H1 (cell line): ENCODE results near the gene CRY1.

Source experiments
- BRCA1 ChIP-seq: IDR thresholded peaks from 2 replicates; pipeline ENCODE4 v1.6.1; 2012; ENCODE audit warnings: low read depth, low read length, improper control_type of control experiment
- CTCF ChIP-seq, 3 experiments: IDR thresholded peaks; 1 replicate in 2 of 3; 2 replicates in 1 of 3; pipeline versions ENCODE4 v1.5.1 to v1.6.1; 2011; ENCODE audit warnings: low read length in 3 of 3, mild to moderate bottlenecking in 3 of 3, inconsistent platforms in 2 of 3, low read depth in 1 of 3, moderate library complexity in 1 of 3; ENCODE audit not compliant: insufficient read depth in 1 of 3; ENCODE audit errors: control extremely low read depth in 1 of 3
- EP300 ChIP-seq, 2 experiments: IDR thresholded peaks; 1 replicate in 1 of 2; 2 replicates in 1 of 2; pipeline ENCODE4 v1.6.1; 2011 to 2012; ENCODE audit warnings: low read depth in 2 of 2, low read length in 2 of 2, mild to moderate bottlenecking in 2 of 2, borderline replicate concordance in 1 of 2, inconsistent platforms in 1 of 2, moderate library complexity in 1 of 2
- EZH2 ChIP-seq: fragments of 200-600 bp; sonication (generic); IDR thresholded peaks from 2 replicates; pipeline ENCODE4 v1.7.1; 2012; ENCODE audit warnings: low read depth, mild to moderate bottlenecking, moderate library complexity, low read length, inconsistent platforms; ENCODE audit not compliant: severe bottlenecking
- JUND ChIP-seq: IDR thresholded peaks from 2 replicates; pipeline ENCODE4 v1.6.1; 2011; ENCODE audit warnings: mild to moderate bottlenecking, improper control_type of control experiment, low read length
- POLR2A ChIP-seq, 2 experiments: IDR thresholded peaks; 1 replicate in 1 of 2; 2 replicates in 1 of 2; pipeline ENCODE4 v1.6.1; 2011; ENCODE audit warnings: low read depth in 2 of 2, low read length in 2 of 2, mild to moderate bottlenecking in 2 of 2; ENCODE audit errors: control extremely low read depth in 1 of 2
- RFX5 ChIP-seq: IDR thresholded peaks from 2 replicates; pipeline ENCODE4 v1.6.1; 2011; ENCODE audit warnings: low read depth, low read length, improper control_type of control experiment, borderline replicate concordance
- RNF2 ChIP-seq: fragments of 200-900, 300-1000 bp; sonication (generic); IDR thresholded peaks from 2 replicates; pipeline ENCODE4 v1.7.1; 2016; ENCODE audit warnings: borderline replicate concordance, low read depth, mild to moderate bottlenecking, antibody characterized with exemption, low read length; ENCODE audit not compliant: poor library complexity, severe bottlenecking; ENCODE audit errors: missing control alignments
- YY1 ChIP-seq: IDR thresholded peaks from 2 replicates; pipeline ENCODE4 v1.6.1; 2011; ENCODE audit warnings: low read depth, mild to moderate bottlenecking, low read length

- TF ChIP-seq CTCF (IDR thresholded peaks at IDR 0.05; ENCODE audit: control extremely low read depth in 1 of 3, insufficient read depth in 1 of 3, low read depth in 1 of 3, low read length in 3 of 3) (peak in 2 of 3 experiments; percentile 76 to 78; a peak in 3 of 4 replicates), RNF2 (no peak), JUND (no peak), EP300 (IDR thresholded peaks at IDR 0.05; ENCODE audit: borderline replicate concordance in 1 of 2, low read depth in 2 of 2, low read length in 2 of 2) (no peak), EZH2 (no peak), YY1 (no peak), BRCA1 (no peak), POLR2A (IDR thresholded peaks at IDR 0.05; ENCODE audit: control extremely low read depth in 1 of 2, low read depth in 2 of 2, low read length in 2 of 2) (no peak), RFX5 (no peak)
Observed at GRCh38 chr12:107131832-107132616, 38.7 kb upstream of the CRY1 start.
